ENCODE measurements around the gene ARMC12. TPM values are rescaled to one million over a fixed set of nuclear protein-coding genes. Genes with fewer than 3 reads are reported as not detected.
"Not testable (repeated sequence)": the region's sequence is repeated elsewhere in the genome, so short reads cannot be mapped to it uniquely, and the experiment has no call there.

The ARMC12 gene, protein sequence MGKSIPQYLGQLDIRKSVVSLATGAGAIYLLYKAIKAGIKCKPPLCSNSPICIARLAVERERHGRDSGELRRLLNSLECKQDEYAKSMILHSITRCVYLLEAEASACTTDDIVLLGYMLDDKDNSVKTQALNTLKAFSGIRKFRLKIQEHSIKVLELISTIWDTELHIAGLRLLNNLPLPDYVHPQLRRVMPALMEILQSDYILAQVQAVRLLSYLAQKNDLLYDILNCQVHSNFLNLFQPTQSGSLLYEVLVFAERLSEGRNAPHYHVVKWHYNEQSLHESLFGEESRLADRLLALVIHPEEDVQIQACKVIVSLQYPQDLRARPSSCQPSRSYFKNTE
- total RNA-seq (0.83 and 1.4 TPM in 2 replicates), polyA plus RNA-seq (2.5 and 3.2 TPM in 2 replicates)

DNA sequence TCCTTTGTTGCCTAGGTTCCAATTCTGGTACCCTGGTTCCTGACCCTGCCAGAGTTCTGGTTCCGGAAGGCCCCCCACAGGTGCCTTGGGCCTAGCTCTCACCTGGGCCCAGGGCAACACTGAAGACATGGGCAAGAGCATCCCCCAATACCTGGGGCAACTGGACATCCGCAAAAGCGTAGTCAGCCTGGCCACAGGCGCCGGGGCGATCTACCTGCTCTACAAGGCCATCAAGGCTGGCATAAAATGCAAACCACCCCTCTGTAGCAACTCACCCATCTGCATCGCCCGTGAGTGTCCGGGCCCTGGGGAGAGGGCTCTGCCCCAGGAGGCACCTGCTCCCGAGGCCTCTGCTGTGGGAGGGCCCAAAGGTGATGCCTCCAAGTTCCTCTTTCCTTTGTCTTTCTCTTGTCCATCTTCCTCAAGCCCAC, at the start of gene ARMC12:
TSS of gene ARMC12 (plus strand) at position 51 of the 431 bp plus-strand sequence. CDS start at position 128, 77 bp downstream.
- Histone ChIP-seq H3K4me1 (ENCODE audit: insufficient read depth) (peaks cover 21% of the 10 kb centered on the region), H3K27ac (no peak within 1 kb of the TSS), H3K79me2 (no peaks in the 10 kb centered on the region), H3K4me3 (no peak within 1 kb of the TSS), H3K9me2 (replicated peaks; ENCODE audit: insufficient read depth) (no peaks in the 10 kb centered on the region), H3K27me3 (no peaks in the 10 kb centered on the region), H2AFZ (no peak within 1 kb of the TSS), H3K9me3 (ENCODE audit: low read depth) (no peaks in the 10 kb centered on the region), H3K4me2 (no peak within 1 kb of the TSS), H3K36me3 (replicated peaks; ENCODE audit: insufficient read depth, low read depth) (no peaks in the 10 kb centered on the region), H4K20me1 (ENCODE audit: insufficient read depth, poor library complexity, severe bottlenecking) (no peaks in the 10 kb centered on the region)
- 97% methylated on average over 10 of the region's 10 CpGs for WGBS (ENCODE audit: low lambda C conversion rate, missing lambda C conversion rate)
- DNase-seq (ENCODE audit: low spot score): no peak
- TF ChIP-seq EZH2phosphoT487 (IDR thresholded peaks at IDR 0.05; ENCODE audit: low read depth, severe bottlenecking, unreplicated experiment) (no peak), EZH2 (IDR thresholded peaks at IDR 0.05; ENCODE audit: borderline replicate concordance) (no peak)
- TF ChIP-seq, protein P1, sequence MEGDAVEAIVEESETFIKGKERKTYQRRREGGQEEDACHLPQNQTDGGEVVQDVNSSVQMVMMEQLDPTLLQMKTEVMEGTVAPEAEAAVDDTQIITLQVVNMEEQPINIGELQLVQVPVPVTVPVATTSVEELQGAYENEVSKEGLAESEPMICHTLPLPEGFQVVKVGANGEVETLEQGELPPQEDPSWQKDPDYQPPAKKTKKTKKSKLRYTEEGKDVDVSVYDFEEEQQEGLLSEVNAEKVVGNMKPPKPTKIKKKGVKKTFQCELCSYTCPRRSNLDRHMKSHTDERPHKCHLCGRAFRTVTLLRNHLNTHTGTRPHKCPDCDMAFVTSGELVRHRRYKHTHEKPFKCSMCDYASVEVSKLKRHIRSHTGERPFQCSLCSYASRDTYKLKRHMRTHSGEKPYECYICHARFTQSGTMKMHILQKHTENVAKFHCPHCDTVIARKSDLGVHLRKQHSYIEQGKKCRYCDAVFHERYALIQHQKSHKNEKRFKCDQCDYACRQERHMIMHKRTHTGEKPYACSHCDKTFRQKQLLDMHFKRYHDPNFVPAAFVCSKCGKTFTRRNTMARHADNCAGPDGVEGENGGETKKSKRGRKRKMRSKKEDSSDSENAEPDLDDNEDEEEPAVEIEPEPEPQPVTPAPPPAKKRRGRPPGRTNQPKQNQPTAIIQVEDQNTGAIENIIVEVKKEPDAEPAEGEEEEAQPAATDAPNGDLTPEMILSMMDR (IDR thresholded peaks at IDR 0.05; ENCODE audit: poor library complexity): no peak

DNA sequence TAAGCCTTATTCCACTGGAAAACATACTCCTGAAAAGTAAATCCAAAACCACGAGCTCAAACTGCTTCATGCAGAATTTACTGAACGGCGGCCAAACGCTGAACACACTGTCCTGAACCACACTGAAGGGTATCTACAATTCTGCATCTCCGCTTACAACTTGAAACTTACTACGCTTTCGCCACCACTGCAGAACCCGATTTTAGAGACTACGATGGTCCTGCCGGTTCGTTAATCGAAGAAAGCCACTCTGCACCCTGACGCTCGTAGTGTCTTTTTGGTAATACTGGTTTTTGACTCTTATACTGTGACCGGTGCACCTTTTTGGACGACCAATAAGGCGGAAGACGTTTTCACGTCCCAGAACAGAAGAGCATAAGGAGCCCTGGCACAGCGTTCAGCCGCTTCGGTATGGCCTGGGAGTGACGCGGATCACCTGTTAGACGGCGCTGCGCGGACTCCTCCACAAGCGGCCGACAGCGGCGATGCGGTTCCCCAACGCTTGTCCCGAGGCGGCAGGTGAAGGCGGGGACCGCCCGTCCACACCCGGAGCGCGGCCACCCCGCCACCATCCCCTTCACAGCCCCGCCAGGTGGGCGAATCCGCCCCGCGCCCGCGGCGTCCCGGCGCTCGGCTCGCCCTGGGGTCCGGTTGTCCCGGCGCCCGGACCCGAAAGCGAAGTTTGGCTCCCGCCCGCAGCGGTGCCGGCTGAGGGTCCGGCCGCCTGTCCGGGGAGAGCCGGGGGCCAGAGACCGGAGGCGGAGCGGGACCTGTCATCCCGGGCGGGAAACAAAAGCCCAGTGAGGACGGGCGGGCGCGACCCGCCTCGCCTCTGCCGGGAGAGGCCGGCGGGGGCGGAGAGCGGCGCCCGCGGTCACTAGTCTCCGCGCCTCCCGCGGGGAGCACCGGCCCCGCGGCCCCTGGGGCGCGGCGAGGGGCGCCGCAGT, 48.9 kb upstream of the ARMC12 start:
- no peaks in the 10 kb centered on the region for H3K27me3 ChIP-seq
- H3K27ac ChIP-seq: peak overlapping the region; percentile 86
- peaks cover 18% of the 10 kb centered on the region for H4K20me1 ChIP-seq (ENCODE audit: insufficient read depth, poor library complexity, severe bottlenecking)
- 1% methylated on average over 94 of the region's 100 CpGs for WGBS (ENCODE audit: low lambda C conversion rate, missing lambda C conversion rate)
- H3K4me1 ChIP-seq (ENCODE audit: insufficient read depth): no peaks in the 10 kb centered on the region
- peak overlapping the region; percentile 93 for H3K4me3 ChIP-seq
- no peaks in the 10 kb centered on the region for H3K9me3 ChIP-seq (ENCODE audit: low read depth)
- TF ChIP-seq EZH2phosphoT487 (IDR thresholded peaks at IDR 0.05; ENCODE audit: low read depth, severe bottlenecking, unreplicated experiment) (no peak), EZH2 (IDR thresholded peaks at IDR 0.05; ENCODE audit: borderline replicate concordance) (peak; percentile 66)
- H3K79me2 ChIP-seq: peaks cover 46% of the 10 kb centered on the region
- peak; percentile 67 for DNase-seq (ENCODE audit: low spot score)
- H3K4me2 ChIP-seq: peak overlapping the region; percentile 93
- no peaks in the 10 kb centered on the region for H3K36me3 ChIP-seq (replicated peaks; ENCODE audit: insufficient read depth, low read depth)
- H2AFZ ChIP-seq: peak overlapping the region; percentile 82
- no peaks in the 10 kb centered on the region for H3K9me2 ChIP-seq (replicated peaks; ENCODE audit: insufficient read depth)

DNA sequence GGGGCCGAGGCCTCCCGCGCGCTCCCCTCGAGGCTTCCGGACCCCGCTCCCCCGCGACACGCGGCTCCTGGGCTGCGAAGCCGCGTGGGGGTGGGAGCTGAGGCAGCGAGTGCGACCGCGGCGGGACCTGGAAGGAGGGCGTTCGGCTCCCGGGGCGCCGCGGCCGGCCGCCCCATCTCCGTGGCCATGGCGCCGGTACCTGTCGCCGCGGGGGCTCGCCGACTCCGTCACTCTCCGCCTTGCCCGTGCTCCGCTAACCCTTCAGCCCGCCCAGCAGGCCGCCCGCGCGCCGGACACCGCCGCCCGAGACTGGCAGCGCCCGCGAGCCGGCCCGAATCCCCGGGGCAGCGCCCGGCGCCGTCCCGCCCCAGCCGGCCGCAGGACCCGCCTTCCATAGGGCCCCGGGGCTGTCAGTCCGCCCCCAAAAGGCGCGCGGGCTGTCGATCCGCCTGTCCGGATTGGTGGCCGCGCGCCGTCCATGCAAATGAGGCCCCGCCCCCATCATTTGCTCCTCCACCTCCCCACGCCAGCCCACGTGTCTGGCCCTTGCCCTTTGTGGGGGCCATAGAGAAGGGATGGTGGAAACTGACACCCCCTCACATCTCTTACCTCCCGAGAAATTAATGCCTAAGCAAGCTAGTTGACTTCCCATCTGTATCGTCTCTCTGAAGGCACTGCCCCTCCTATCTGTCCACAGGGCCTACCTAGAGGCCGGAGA, 48.1 kb upstream of the ARMC12 start, which contains the start of gene FKBP5:
TSS of gene FKBP5 (minus strand) at position 311 of the 718 bp plus-strand sequence. CDS start 46,091 bp downstream, outside the sequence.
- no peaks in the 10 kb centered on the region for H3K9me2 ChIP-seq (replicated peaks; ENCODE audit: insufficient read depth)
- peak within 1 kb of the TSS; percentile 93 for H3K4me3 ChIP-seq
- TF ChIP-seq EZH2 (IDR thresholded peaks at IDR 0.05; ENCODE audit: borderline replicate concordance) (no peak), EZH2phosphoT487 (IDR thresholded peaks at IDR 0.05; ENCODE audit: low read depth, severe bottlenecking, unreplicated experiment) (no peak)
- TF ChIP-seq, protein P1 (IDR thresholded peaks at IDR 0.05; ENCODE audit: poor library complexity): no peak
- no peaks in the 10 kb centered on the region for H3K27me3 ChIP-seq
- H4K20me1 ChIP-seq (ENCODE audit: insufficient read depth, poor library complexity, severe bottlenecking): peaks cover 18% of the 10 kb centered on the region
- H3K79me2 ChIP-seq: peaks cover 44% of the 10 kb centered on the region
- no peaks in the 10 kb centered on the region for H3K36me3 ChIP-seq (replicated peaks; ENCODE audit: insufficient read depth, low read depth)
- 3% methylated on average over 42 of the region's 80 CpGs for WGBS (ENCODE audit: low lambda C conversion rate, missing lambda C conversion rate)
- peak; percentile 95 for DNase-seq (ENCODE audit: low spot score)
- H3K4me1 ChIP-seq (ENCODE audit: insufficient read depth): no peaks in the 10 kb centered on the region
- H3K9me3 ChIP-seq (ENCODE audit: low read depth): no peaks in the 10 kb centered on the region
- peak within 1 kb of the TSS; percentile 93 for H3K4me2 ChIP-seq
- peak within 1 kb of the TSS; percentile 82 for H2AFZ ChIP-seq
- H3K27ac ChIP-seq: peak within 1 kb of the TSS; percentile 86

DNA sequence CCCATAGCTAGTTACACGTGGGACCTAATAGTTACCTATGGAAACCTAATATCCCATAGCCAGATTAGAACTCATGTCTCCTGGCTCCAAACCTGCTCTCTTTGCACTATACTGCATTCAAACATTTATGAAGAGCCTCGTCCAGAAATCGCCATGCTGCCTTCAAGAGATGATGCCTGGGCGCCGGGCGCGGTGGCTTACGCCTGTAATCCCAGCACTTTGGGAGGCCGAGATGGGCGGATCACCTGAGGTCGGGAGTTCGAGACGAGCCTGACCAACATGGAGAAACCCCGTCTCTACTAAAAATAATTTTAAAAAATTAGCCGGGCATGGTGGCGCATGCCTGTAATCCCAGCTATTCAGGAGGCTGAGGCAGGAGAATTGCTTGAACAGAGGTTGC, 46.8 kb upstream of the ARMC12 start:
- not testable (repeated sequence) for H3K36me3 ChIP-seq (replicated peaks; ENCODE audit: insufficient read depth, low read depth); H3K9me3 ChIP-seq (ENCODE audit: low read depth); H3K27me3 ChIP-seq; H3K27ac ChIP-seq; H3K4me3 ChIP-seq; DNase-seq (ENCODE audit: low spot score); H2AFZ ChIP-seq; H3K4me1 ChIP-seq (ENCODE audit: insufficient read depth); H3K4me2 ChIP-seq; H3K9me2 ChIP-seq (replicated peaks; ENCODE audit: insufficient read depth)
- Histone ChIP-seq H4K20me1 (ENCODE audit: insufficient read depth, poor library complexity, severe bottlenecking) (peaks cover 11% of the 10 kb centered on the region), H3K79me2 (peaks cover 32% of the 10 kb centered on the region)
- WGBS (ENCODE audit: low lambda C conversion rate, missing lambda C conversion rate): 98% methylated on average over 16 of the region's 16 CpGs

Data from hepatocyte (in vitro differentiated cells).